ENCODE results near the gene EYS.

The EYS gene

DNA sequence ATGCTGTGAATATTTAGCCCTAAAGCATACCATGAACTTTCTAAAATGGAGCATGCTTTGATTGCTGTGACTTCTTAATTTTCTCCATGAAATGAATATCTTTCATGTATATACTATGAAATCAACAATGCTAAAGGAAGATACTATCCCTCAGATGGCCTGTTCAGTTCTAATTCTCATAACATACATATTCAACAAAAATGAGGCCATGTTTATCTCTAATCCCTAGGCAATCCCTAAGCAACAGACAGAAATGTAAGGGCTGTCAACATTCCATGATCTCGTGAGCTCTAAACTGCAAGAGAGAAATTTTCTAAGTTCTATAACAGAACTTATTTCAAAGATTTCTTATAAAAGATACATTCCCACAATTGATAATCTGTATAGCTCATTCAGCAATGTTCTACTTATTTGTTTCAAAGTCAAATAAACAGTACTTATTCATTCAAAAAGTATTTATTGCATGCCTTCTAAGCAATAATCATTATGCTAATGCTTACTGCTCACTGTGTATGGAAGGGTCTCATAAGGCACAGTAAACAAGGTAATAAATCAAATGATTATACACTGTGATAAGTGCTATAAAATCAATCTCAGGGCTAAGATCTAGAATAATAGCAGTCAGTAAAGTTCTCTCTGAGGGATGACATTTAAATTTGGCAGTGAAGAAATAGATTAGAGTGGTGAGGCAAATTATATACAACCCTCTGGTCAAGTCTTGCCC, 1578.6 kb downstream of the EYS start:
- Histone ChIP-seq H3K4me3 (no peak overlapping the region), H3K27ac (no peak overlapping the region)
- DNase-seq (ENCODE audit: low spot score), result no peak
- TF ChIP-seq, protein P1, sequence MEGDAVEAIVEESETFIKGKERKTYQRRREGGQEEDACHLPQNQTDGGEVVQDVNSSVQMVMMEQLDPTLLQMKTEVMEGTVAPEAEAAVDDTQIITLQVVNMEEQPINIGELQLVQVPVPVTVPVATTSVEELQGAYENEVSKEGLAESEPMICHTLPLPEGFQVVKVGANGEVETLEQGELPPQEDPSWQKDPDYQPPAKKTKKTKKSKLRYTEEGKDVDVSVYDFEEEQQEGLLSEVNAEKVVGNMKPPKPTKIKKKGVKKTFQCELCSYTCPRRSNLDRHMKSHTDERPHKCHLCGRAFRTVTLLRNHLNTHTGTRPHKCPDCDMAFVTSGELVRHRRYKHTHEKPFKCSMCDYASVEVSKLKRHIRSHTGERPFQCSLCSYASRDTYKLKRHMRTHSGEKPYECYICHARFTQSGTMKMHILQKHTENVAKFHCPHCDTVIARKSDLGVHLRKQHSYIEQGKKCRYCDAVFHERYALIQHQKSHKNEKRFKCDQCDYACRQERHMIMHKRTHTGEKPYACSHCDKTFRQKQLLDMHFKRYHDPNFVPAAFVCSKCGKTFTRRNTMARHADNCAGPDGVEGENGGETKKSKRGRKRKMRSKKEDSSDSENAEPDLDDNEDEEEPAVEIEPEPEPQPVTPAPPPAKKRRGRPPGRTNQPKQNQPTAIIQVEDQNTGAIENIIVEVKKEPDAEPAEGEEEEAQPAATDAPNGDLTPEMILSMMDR (IDR thresholded peaks at IDR 0.05), result no peak

GRCh38 chr6:64123761-64124633, 1583.0 kb downstream of the EYS start:
- no peak overlapping the region for H3K27ac ChIP-seq
- no peak for DNase-seq (ENCODE audit: low spot score)
- TF ChIP-seq, protein P1 (IDR thresholded peaks at IDR 0.05), result no peak
- H3K4me3 ChIP-seq, result no peak overlapping the region

- Histone ChIP-seq H3K4me3 (no peak overlapping the region), H3K27ac (no peak overlapping the region)
- TF ChIP-seq, protein P1 (IDR thresholded peaks at IDR 0.05), result no peak
- no peak for DNase-seq (ENCODE audit: low spot score)
Observed at GRCh38 chr6:64122712-64123375, 1584.2 kb downstream of the EYS start.

- TF ChIP-seq, protein P1 (IDR thresholded peaks at IDR 0.05), result no peak
- Histone ChIP-seq H3K27ac (no peak overlapping the region), H3K4me3 (no peak overlapping the region)
- no peak for DNase-seq (ENCODE audit: low spot score)
Observed at GRCh38 chr6:64121011-64121565, 1585.9 kb downstream of the EYS start.

- TF ChIP-seq, protein P1 (IDR thresholded peaks at IDR 0.05), result no peak
- DNase-seq (ENCODE audit: low spot score), result no peak
- Histone ChIP-seq H3K4me3 (no peak overlapping the region), H3K27ac (no peak overlapping the region)
Observed at GRCh38 chr6:64113704-64114103, 1593.3 kb downstream of the EYS start.

DNA sequence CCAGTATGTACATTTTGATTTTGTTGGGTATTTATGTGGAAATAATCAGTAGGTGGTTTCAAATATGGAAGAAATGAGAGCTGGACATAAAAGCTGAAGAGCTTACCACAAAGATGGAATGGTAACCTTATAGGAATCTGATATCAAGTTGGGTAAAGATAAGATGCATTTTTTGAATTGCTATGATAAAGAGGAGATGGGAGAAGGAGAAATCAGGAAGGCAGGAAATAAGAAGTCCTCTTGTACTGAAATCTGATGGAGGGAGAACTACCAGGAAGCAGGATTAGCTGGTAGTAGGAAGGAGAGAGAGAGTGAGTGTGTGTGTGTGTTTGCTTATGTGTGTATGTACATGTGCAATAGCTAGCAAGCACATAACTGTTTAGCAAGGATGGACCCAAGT, 1603.0 kb downstream of the EYS start:
- Histone ChIP-seq H3K4me3 (no peak overlapping the region), H3K27ac (no peak overlapping the region)
- DNase-seq (ENCODE audit: low spot score), result no peak
- TF ChIP-seq, protein P1 (IDR thresholded peaks at IDR 0.05), result no peak
